GM21381 (cell line): Measurements from ENCODE around the gene SMARCC1.
A peak's percentile ranks its signal among the peaks of the same experiment; 100 is the strongest.
"Not testable (repeated sequence)": the region's sequence is repeated elsewhere in the genome, so short reads cannot be mapped to it uniquely, and the experiment has no call there.

Experiments used
- ATAC-seq: cut with Tn5 transposase; IDR thresholded peaks from one replicate; pipeline ENCODE4 v1.9.1; 2021; ENCODE audit warnings: mild to moderate bottlenecking, moderate library complexity; ENCODE audit not compliant: unreplicated experiment

The SMARCC1 gene

GRCh38 chr3:47781685-47782445, at the start of gene SMARCC1:
Gene SMARCC1, minus strand, starts transcription at chr3:47781893. Its CDS starts 96 bp downstream, at chr3:47781797.
- peak; percentile 83 for ATAC-seq

GRCh38 chr3:47829482-47829881, 47.8 kb upstream of the SMARCC1 start:
- not testable (repeated sequence) for ATAC-seq

GRCh38 chr3:47825590-47825989, 43.9 kb upstream of the SMARCC1 start:
- ATAC-seq, result no peak

GRCh38 chr3:47824541-47825473, 43.1 kb upstream of the SMARCC1 start:
- ATAC-seq, result peak; percentile 93

DNA sequence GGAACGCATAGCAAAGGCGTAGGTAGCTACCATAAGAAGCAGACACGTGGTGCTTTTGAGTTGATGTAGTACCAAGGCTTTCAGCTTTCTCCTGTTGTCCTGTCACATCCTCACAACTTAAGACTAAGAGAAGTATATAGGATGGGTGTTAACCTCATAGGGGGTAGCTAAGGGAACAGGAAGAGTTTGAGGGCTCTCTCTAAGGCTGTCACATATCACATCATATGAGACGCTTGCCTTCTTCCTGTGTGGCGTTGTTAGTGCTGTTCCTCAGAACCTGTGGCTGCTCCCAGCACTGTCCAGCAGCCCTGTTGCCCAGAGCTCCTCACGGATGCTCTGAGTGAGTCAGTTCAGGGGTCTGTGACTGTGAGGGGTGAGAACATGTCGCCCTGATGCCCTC, 35.9 kb upstream of the SMARCC1 start:
- no peak for ATAC-seq

DNA sequence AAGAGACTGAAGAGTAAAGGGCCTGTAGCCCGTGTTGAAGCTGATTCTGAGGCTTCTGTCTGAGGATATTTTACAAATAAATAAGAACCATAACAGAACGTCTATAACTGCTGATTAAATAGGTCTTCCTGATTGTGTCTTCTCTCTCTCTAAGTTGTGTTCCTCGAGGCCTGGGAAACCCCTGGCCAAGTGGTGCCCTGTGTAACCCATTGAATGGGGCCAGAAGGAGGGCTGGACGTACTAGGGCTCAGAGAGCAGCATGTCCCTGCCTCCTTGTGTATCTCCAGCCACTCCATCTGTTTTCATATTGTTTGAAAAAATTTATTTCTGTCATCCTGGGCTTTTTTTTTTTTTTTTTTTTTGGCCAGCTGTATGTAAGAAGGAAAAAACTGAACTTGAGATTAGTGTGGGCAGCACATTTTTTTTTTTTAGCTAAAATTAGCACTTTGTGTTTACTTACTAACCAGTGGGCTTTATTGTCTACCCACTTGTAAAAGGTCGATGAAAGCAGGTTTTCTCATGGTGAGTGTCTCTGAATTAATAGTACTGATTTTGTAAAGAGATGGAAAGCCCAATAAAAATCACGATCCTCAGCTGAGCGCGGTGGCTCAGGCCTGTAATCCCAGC, 32.0 kb upstream of the SMARCC1 start:
- no peak for ATAC-seq

DNA sequence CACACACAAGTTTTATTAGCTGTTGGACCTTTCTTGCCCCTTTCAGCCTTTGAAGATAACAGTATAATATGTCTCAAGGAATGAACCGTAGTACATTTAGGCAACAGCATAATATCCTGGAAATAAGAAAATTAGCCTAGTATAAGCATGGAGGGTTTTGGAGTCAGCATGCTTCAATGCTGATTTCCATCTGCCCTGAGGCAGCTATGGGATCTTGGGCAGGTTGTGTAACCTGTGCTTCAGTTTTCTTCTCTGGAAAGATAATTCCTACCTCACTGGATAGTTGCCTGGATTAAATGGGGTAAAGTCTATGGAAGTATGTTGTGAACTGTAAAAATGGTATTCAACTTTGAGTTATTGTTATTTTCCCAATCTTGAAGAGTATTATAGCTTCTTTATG, 22.9 kb upstream of the SMARCC1 start:
- no peak for ATAC-seq

- ATAC-seq, result no peak
These were observed 21.9 kb upstream of the SMARCC1 start for GRCh38 chr3:47803480-47804025.

DNA sequence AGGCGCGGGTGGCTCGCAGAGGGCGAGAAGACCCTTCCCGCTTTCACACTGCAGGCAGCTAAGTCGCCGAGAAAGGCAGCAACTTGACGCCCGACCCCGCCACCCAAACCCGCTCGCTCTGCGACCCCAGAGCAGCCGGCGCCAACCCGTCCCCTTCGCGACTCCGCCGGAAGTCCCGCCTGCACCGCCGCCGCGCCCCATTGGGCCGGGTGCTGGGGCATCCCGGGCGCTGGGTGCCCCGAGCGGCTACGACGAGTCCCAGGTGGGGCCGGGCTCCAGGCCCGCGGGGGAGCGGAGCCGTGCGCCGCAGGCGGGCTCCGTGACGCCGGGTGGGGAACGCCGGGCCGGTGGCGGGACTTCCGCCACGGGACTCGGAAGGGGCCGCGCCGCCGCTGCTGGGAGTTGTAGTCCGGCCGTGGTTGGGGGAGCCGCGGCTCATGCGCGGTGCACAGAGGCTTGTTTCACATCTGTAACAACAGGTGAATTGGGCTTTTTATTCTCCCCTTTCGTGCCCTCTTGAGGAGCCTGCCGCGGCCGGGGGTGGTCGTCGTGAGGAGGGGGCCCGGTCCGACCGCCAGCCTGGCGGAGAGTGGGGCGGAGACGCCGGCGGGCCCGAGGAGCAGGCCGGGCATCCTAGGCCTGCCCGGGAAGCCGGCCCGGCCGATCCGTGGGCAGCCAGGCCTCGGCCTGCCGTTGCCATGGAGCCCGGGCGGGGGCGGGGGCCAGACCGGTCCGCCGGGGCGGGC, 21.2 kb upstream of the SMARCC1 start, which contains the start of gene DHX30:
Gene DHX30, plus strand, starts transcription at position 405 of the 746 bp plus-strand sequence. CDS start 7,546 bp downstream, outside the sequence.
- peak; percentile 81 for ATAC-seq

DNA sequence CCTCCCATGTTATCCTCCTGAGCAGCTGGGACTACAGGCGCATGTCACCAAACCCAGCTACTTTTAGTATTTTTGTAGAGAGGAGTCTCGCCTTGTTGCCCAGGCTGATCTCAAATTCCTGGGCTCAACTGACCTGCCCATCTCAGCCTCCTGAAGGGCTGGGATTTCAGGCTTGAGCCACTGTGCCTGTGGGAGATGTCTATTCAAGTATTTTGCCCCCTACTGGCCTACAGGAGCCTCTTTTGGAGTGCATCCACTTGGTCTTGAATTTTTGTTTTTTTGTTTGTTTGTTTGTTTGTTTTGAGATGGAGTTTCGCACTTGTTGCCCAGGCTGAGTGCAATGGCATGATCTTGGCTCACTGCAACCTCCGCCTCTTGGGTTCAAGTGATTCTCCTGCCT, 18.0 kb upstream of the SMARCC1 start:
- no peak for ATAC-seq

- no peak for ATAC-seq
These were observed 12.9 kb upstream of the SMARCC1 start for GRCh38 chr3:47794544-47794943.

GRCh38 chr3:47792699-47793098, 11.0 kb upstream of the SMARCC1 start:
- no peak for ATAC-seq

DNA sequence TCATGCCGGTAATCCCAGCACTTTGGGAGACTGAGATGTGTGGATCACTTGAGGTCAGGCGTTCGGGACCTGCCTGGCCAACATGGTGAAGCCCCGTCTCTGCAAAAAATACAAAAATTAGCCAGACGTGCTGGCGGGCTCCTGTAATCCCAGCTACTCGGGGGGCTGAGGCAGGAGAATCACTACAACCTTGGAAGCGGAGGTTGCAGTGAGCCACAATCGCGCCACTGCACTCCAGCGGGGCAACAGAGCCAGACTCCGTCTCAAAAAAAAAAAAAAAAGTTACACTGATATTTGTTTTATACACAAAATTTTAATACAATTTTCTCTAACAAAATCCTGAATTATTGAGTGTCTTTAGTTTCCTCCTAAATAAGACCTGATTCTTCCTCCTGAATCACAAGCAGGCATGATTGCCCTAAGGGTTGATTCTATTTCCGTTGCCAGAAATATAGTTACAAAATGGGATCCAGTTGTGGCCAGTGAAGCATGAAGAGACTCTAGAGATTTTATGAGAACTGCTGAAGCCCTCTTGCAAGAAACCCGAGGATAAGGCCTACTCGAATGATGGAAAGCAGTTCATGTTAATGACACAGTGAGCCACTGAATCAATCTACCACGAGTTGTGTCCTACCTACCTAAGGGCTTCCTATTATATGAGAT, 9.6 kb upstream of the SMARCC1 start:
- ATAC-seq, result no peak

DNA sequence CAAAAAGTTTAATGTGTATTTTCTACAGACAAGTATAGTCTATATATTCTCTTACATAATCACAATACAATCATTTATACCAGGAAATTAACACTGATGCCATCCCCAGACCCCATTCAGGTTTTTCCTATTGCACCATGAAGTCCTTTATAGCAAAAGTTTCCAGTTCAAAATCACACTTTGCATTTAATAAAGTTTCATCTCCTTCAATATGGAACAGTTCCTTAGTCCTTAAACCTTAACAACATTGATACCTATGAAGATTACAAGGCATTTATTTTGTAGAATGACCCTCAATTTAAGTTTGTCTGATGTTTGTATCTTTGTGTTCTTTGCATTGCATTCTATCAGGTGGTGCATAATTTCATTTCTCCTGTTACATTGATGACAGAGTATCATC, 2.0 kb upstream of the SMARCC1 start:
- no peak for ATAC-seq

DNA sequence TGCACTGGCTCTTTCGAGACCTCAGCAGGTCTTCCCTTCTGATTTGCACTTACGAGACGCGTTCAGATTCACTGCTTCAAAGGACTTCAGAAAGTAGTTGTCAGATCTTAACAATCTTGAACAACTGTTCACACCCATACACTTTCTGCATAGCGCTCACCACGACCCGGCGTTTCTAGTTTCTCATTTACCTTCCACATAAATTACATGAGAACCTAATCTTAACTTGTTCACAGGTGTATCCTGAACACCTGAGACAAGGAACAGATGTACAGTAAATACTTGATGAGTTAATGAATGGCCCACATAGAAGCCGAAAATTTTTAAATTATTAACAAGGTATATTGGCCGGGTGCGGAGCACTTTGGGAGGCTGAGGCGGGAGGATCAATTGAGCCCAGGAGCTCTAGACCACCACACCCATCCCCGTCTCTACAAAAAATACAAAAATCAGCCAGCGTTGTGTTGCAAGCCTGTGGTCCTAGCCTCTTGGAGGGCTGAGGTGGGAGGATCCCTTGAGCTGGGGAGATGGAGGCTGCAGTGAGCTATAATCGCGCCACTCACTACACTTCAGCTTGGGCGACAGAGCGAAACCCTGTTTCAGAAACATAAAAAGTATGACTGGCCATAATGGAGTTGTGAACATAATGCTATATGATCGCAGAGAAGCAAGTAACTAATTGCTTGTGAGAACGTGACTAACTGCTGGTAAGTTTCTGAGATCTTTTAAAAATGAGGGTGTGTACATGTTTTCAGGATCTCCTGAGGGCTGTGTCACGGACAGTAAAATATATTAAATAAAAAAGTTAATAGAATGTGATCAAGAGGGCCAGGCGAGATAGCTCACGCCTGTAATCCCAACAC, 984 bp upstream of the SMARCC1 start:
- no peak for ATAC-seq

DNA sequence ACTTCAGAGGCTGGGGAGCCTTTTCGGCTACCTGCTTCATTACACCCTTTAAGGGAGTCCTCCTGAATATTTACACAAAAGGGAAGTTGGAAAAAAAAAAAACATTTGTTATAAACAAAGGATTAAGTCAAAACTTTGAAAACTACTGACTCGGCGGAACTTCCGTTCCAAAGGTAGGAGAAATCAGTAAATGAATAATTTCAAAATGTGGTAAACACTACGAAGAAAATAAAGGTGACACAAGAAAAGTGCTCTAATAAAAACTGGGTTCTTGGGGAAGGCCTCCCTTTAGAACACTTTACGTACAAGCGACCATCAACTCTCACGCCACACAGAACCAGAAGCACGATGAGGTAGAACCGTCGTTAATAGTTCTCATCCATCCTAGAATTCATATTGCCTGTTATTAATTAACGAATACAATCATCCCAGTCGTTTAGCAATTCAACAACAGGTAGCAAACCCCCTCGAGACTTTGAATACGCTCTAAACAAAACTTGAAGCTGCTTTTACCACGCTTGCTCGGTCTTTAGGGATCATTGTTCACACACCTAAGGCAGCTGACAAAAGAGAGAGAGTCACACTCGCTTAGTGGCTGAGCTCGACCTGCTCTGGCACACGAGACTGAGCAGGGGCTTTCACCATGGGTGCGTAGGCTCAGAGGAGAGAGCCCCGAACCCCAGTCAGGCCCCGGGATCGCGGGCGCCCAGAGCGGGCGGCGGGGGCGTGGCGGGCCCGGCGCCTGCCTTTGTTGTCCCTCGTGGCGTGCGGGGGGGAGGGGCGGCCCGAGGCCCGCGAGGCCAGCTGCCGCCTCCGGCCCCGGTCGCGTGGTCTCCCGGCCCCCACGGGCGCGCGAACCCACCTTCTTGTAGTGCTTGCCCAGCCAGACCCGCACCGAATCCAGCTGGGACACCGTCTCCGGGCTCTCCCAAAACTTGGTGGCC, 680 bp downstream of the SMARCC1 start:
- ATAC-seq, result peak; percentile 49

- no peak for ATAC-seq
These were observed 2.9 kb downstream of the SMARCC1 start for GRCh38 chr3:47778746-47779145.

DNA sequence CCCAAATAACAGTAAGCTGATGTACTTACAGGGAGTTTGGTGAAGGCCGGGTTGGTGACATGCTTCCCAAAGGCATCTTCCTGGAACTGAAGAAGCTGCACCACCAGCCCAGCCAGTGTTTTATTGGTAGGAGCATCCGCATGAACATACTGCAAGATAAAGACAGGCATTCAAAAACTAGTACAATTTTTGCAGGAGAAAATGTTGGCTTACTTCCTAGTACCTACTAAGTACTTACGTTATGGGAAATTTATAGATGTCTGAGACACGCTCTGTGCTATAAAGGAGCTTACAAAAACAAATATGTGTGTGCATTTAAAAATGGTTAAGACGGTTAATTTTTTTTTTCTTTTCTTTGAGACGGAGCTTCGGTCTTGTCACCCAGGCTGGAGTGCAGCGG, 8.9 kb downstream of the SMARCC1 start:
- ATAC-seq, result no peak
